Liver (tissue), 9 donors: Measurements from ENCODE around the gene EEFSEC. TPM values are rescaled to one million over a fixed set of nuclear protein-coding genes. Genes with fewer than 3 reads are reported as not detected.

Source experiments
- DNase-seq: peaks from one replicate; pipeline ENCODE4 v3.0.0-alpha.2; 2017; ENCODE audit warnings: low spot score
- H3K27ac ChIP-seq, 2 donors: one replicate each; pipeline ENCODE4 v1.7.0; 2013; ENCODE audit warnings: inconsistent platforms in 2 of 2, low read length in 2 of 2, control low read depth in 1 of 2, low read depth in 1 of 2, mild to moderate bottlenecking in 1 of 2
- H3K27me3 ChIP-seq, 4 donors: one replicate each; pipeline versions ENCODE4 v1.6.1 to v1.7.0; 2013; ENCODE audit warnings: low read length in 3 of 4, inconsistent platforms in 1 of 4, mild to moderate bottlenecking in 1 of 4, moderate library complexity in 1 of 4; ENCODE audit not compliant: control insufficient read depth in 4 of 4, insufficient read depth in 4 of 4
- H3K36me3 ChIP-seq, 4 donors: one replicate each; pipeline versions ENCODE4 v1.6.1 to v1.7.0; 2013; ENCODE audit warnings: low read length in 3 of 4, mild to moderate bottlenecking in 3 of 4, low read depth in 1 of 4, moderate library complexity in 1 of 4; ENCODE audit not compliant: control insufficient read depth in 4 of 4, insufficient read depth in 3 of 4
- H3K4me1 ChIP-seq, 4 donors: one replicate each; pipeline versions ENCODE4 v1.6.1 to v1.7.0; 2013; ENCODE audit warnings: low read length in 3 of 4, mild to moderate bottlenecking in 3 of 4, moderate library complexity in 1 of 4; ENCODE audit not compliant: control insufficient read depth in 4 of 4, insufficient read depth in 4 of 4
- H3K4me3 ChIP-seq, 3 donors: one replicate each; pipeline versions ENCODE4 v1.6.1 to v1.7.0; 2013; ENCODE audit warnings: low read length in 3 of 3, control low read depth in 1 of 3, low read depth in 1 of 3, mild to moderate bottlenecking in 1 of 3
- H3K9ac ChIP-seq, 2 donors: one replicate each; pipeline ENCODE4 v1.7.0; 2013; ENCODE audit warnings: low read length in 2 of 2, mild to moderate bottlenecking in 2 of 2, moderate library complexity in 2 of 2, control low read depth in 1 of 2, low read depth in 1 of 2
- H3K9me3 ChIP-seq, 4 donors: one replicate each; pipeline versions ENCODE4 v1.6.1 to v1.7.0; 2013; ENCODE audit warnings: low read length in 3 of 4; ENCODE audit not compliant: control insufficient read depth in 4 of 4
- ATF3 ChIP-seq: IDR thresholded peaks from 2 replicates; pipeline ENCODE4 v1.6.1; 2016; ENCODE audit warnings: antibody characterized with exemption
- CTCF ChIP-seq: fragments of 150-350 bp; IDR thresholded peaks from 2 replicates; pipeline ENCODE4 v1.5.1; 2017; ENCODE audit warnings: improper control_type of control experiment, low read depth, low read length; ENCODE audit not compliant: missing input control
- FOXA1 ChIP-seq: IDR thresholded peaks from 2 replicates; pipeline ENCODE4 v1.6.1; 2016; ENCODE audit warnings: antibody characterized with exemption
- FOXA2 ChIP-seq: IDR thresholded peaks from 2 replicates; pipeline ENCODE4 v1.6.1; 2016; ENCODE audit warnings: antibody characterized with exemption
- GABPA ChIP-seq, 2 donors: IDR thresholded peaks in 1 of 2; conservative IDR thresholded peaks in 1 of 2; 2 replicates each; pipeline ENCODE4 v1.6.1; 2016; ENCODE audit warnings: antibody characterized with exemption in 2 of 2, mild to moderate bottlenecking in 1 of 2, moderate library complexity in 1 of 2
- HNF4A ChIP-seq, 2 donors: conservative IDR thresholded peaks; 2 replicates each; pipeline ENCODE4 v1.6.1; 2016; ENCODE audit warnings: antibody characterized with exemption in 2 of 2, mild to moderate bottlenecking in 2 of 2
- HNF4G ChIP-seq: IDR thresholded peaks from 2 replicates; pipeline ENCODE4 v1.6.1; 2016; ENCODE audit warnings: antibody characterized with exemption
- JUND ChIP-seq, 2 donors: IDR thresholded peaks; 2 replicates each; pipeline ENCODE4 v1.6.1; 2016; ENCODE audit warnings: antibody characterized with exemption in 2 of 2
- MAX ChIP-seq: IDR thresholded peaks from 2 replicates; pipeline ENCODE4 v1.6.1; 2016; ENCODE audit warnings: antibody characterized with exemption
- NR2F2 ChIP-seq: IDR thresholded peaks from 2 replicates; pipeline ENCODE4 v1.6.1; 2016; ENCODE audit warnings: antibody characterized with exemption
- RAD21 ChIP-seq, 2 donors: IDR thresholded peaks; 2 replicates each; pipeline ENCODE4 v1.6.1; 2016; ENCODE audit warnings: antibody characterized with exemption in 2 of 2, mild to moderate bottlenecking in 2 of 2
- REST ChIP-seq: IDR thresholded peaks from 2 replicates; pipeline ENCODE4 v1.6.1; 2016; ENCODE audit warnings: antibody characterized with exemption, mild to moderate bottlenecking
- RXRA ChIP-seq, 2 donors: IDR thresholded peaks; 2 replicates each; pipeline ENCODE4 v1.6.1; 2017 to 2018; ENCODE audit warnings: antibody characterized with exemption in 2 of 2, mild to moderate bottlenecking in 1 of 2
- SP1 ChIP-seq: IDR thresholded peaks from 2 replicates; pipeline ENCODE4 v1.6.1; 2018; ENCODE audit warnings: antibody characterized with exemption, mild to moderate bottlenecking
- TAF1 ChIP-seq: conservative IDR thresholded peaks from 2 replicates; pipeline ENCODE4 v1.6.1; 2016; ENCODE audit warnings: antibody characterized with exemption, mild to moderate bottlenecking
- YY1 ChIP-seq: IDR thresholded peaks from 2 replicates; pipeline ENCODE4 v1.6.1; 2016; ENCODE audit warnings: antibody characterized with exemption, mild to moderate bottlenecking
- ZBTB33 ChIP-seq: IDR thresholded peaks from 2 replicates; pipeline ENCODE4 v1.6.1; 2016; ENCODE audit warnings: antibody characterized with exemption
- WGBS: extraction: QIAGEN DNeasy Blood & Tissue Kit; methylation state at CpG from one replicate; pipeline ENCODE4 v1.1.7; 2013; 5-methylcytosine and 5-hydroxymethylcytosine counted together
- polyA plus RNA-seq, 2 donors: library from polyadenylated mRNA; stranded (reverse) in 1 of 2; unstranded in 1 of 2; fragments of 200-250 nt in 1 of 2; fragments of >200 nt in 1 of 2; fragmentation: Nextera tagmentation in 1 of 2; extraction: Ambion mirVana in 1 of 2; gene quantifications; one replicate each; pipeline versions ENCODE4 v1.2.1 to v1.2.3, GENCODE V29; 2013 to 2015
- total RNA-seq, 2 donors: library from RNA; depleted of rRNA; stranded (reverse); fragments of >200 nt; gene quantifications; one replicate each; pipeline ENCODE4 v1.2.3, GENCODE V29; 2014
- donor health status: healthy.
- donor health status: healthy.
- donor health status: healthy.
- donor health status: healthy.
- donor health status: healthy.

The EEFSEC gene
- total and polyA plus RNA-seq, 4 donors = 8.4 to 13.1 (median 10.7) TPM

GRCh38 chr3:128359060-128359664 is 205.9 kb downstream of the EEFSEC start:
- no peak for DNase-seq
- Histone ChIP-seq H3K27ac (no peak overlapping the region), H3K4me3 (no peak overlapping the region), H3K36me3 (peaks cover 0 to 12% (median 0%) of the 10 kb centered on the region in 4 donors), H3K27me3 (no peaks in the 10 kb centered on the region), H3K9me3 (no peaks in the 10 kb centered on the region), H3K4me1 (peaks cover 0 to 1% (median 0%) of the 10 kb centered on the region in 4 donors), H3K9ac (no peak overlapping the region)
- 94% methylated on average over 6 of the region's 6 CpGs for WGBS
- TF ChIP-seq REST = no peak
- TF ChIP-seq ATF3 = no peak
- TF ChIP-seq RAD21 (IDR thresholded peaks at IDR 0.05) = no peak
- no peak for TF ChIP-seq TAF1
- no peak for TF ChIP-seq RXRA (IDR thresholded peaks at IDR 0.05)
- no peak for TF ChIP-seq FOXA2
- no peak for TF ChIP-seq HNF4A (conservative IDR thresholded peaks at IDR 0.05)
- no peak for TF ChIP-seq SP1
- no peak for TF ChIP-seq CTCF
- no peak for TF ChIP-seq YY1
- no peak for TF ChIP-seq JUND (IDR thresholded peaks at IDR 0.05)
- no peak for TF ChIP-seq FOXA1
- no peak for TF ChIP-seq ZBTB33
- no peak for TF ChIP-seq NR2F2
- no peak for TF ChIP-seq MAX
- TF ChIP-seq GABPA (IDR thresholded peaks at IDR 0.05 in 1 of 2, conservative IDR thresholded peaks at IDR 0.05 in 1 of 2) = no peak
- no peak for TF ChIP-seq HNF4G
